ENCODE measurements around the gene PCDHAC2. TPM values are rescaled to one million over a fixed set of nuclear protein-coding genes. Genes with fewer than 3 reads are reported as not detected.

The PCDHAC2 gene
- total and polyA plus RNA-seq, 9 of the 15 experiments (the other 6 are each of a cell fraction or from before 2014, with no cell fraction given) = 0.03 TPM; not detected in 8

- H2AFZ ChIP-seq (ENCODE audit: low read depth, low read length) = no peak overlapping the region
- CTCF ChIA-PET (ENCODE audit: low intra/inter-chr PET ratio) = no interaction called here
- FAIRE-seq = no peak
- in situ Hi-C loops (cut with MboI) = no loop called here
- no peak for ATAC-seq
- no peaks in the 10 kb centered on the region for H3K4me1 ChIP-seq (replicated peaks in 1 of 2; ENCODE audit: control insufficient read depth in 2 of 2, insufficient read depth in 2 of 2, low read length in 2 of 2)
- H3K9ac ChIP-seq (ENCODE audit: insufficient read depth in 1 of 2, low read depth in 2 of 2, low read length in 2 of 2) = no peak overlapping the region
- H3K79me2 ChIP-seq (ENCODE audit: control insufficient read depth, insufficient read depth, low read length) = no peaks in the 10 kb centered on the region
- WGBS (ENCODE audit: insufficient coverage, low coverage, missing lambda C conversion rate) = 0% methylated on average over 7 of the region's 7 CpGs
- no peaks in the 10 kb centered on the region for H3K9me1 ChIP-seq (ENCODE audit: control insufficient read depth, insufficient read depth, low read length)
- intact Hi-C loops (cut with micrococcal nuclease) = no loop called here
- no peak overlapping the region for H3K4me3 ChIP-seq
- DNase-seq (ENCODE audit: extremely low read depth in 1 of 4, low spot score in 3 of 4) = no peak
- H3K36me3 ChIP-seq (ENCODE audit: control insufficient read depth, insufficient read depth, low read length) = no peaks in the 10 kb centered on the region
- no peaks in the 10 kb centered on the region for H3K27me3 ChIP-seq (ENCODE audit: control insufficient read depth in 2 of 2, insufficient read depth in 2 of 2, low read length in 2 of 2)
- no peaks in the 10 kb centered on the region for H3K9me3 ChIP-seq (replicated peaks; ENCODE audit: control insufficient read depth, insufficient read depth, low read depth, low read length)
- POLR2A ChIA-PET = no interaction called here
- H3K27ac ChIP-seq (ENCODE audit: extremely low read depth, low read depth, low read length) = no peak overlapping the region
- no peak overlapping the region for H3K4me2 ChIP-seq (ENCODE audit: insufficient read depth, low read length)
- no TSS peak for BruUV-seq (replicated peaks)
- H4K20me1 ChIP-seq (replicated peaks; ENCODE audit: control insufficient read depth, insufficient read depth, low read length) = no peaks in the 10 kb centered on the region
- TF ChIP-seq ZNF146 (CRISPR knock-in tag; IDR thresholded peaks at IDR 0.05; ENCODE audit: unreplicated experiment) = no peak
- TF ChIP-seq CBX5 (IDR thresholded peaks at IDR 0.05; ENCODE audit: borderline replicate concordance, low read depth) = no peak
- no peak for TF ChIP-seq MAFF (IDR thresholded peaks at IDR 0.05; ENCODE audit: low read length)
- TF ChIP-seq, protein P1, sequence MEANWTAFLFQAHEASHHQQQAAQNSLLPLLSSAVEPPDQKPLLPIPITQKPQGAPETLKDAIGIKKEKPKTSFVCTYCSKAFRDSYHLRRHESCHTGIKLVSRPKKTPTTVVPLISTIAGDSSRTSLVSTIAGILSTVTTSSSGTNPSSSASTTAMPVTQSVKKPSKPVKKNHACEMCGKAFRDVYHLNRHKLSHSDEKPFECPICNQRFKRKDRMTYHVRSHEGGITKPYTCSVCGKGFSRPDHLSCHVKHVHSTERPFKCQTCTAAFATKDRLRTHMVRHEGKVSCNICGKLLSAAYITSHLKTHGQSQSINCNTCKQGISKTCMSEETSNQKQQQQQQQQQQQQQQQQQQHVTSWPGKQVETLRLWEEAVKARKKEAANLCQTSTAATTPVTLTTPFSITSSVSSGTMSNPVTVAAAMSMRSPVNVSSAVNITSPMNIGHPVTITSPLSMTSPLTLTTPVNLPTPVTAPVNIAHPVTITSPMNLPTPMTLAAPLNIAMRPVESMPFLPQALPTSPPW (CRISPR knock-in tag; IDR thresholded peaks at IDR 0.05) = no peak
- TF ChIP-seq FOXA1 (IDR thresholded peaks at IDR 0.05; ENCODE audit: borderline replicate concordance) = no peak
- no peak for TF ChIP-seq DPF2 (IDR thresholded peaks at IDR 0.05)
- TF ChIP-seq KDM2B (CRISPR knock-in tag; IDR thresholded peaks at IDR 0.05) = no peak
- TF ChIP-seq GTF2B (IDR thresholded peaks at IDR 0.05; ENCODE audit: extremely low read depth, insufficient read length) = no peak
- TF ChIP-seq ATF7 (IDR thresholded peaks at IDR 0.05) = no peak
- TF ChIP-seq, protein P2, sequence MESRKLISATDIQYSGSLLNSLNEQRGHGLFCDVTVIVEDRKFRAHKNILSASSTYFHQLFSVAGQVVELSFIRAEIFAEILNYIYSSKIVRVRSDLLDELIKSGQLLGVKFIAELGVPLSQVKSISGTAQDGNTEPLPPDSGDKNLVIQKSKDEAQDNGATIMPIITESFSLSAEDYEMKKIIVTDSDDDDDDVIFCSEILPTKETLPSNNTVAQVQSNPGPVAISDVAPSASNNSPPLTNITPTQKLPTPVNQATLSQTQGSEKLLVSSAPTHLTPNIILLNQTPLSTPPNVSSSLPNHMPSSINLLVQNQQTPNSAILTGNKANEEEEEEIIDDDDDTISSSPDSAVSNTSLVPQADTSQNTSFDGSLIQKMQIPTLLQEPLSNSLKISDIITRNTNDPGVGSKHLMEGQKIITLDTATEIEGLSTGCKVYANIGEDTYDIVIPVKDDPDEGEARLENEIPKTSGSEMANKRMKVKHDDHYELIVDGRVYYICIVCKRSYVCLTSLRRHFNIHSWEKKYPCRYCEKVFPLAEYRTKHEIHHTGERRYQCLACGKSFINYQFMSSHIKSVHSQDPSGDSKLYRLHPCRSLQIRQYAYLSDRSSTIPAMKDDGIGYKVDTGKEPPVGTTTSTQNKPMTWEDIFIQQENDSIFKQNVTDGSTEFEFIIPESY (CRISPR knock-in tag; IDR thresholded peaks at IDR 0.05) = no peak
- no peak for TF ChIP-seq ZNF41 (CRISPR knock-in tag; conservative IDR thresholded peaks at IDR 0.05)
- TF ChIP-seq TCF3 (CRISPR knock-in tag; IDR thresholded peaks at IDR 0.05) = no peak
- no peak for TF ChIP-seq ZNF217 (CRISPR knock-in tag; IDR thresholded peaks at IDR 0.05)
- TF ChIP-seq ZNF23 (CRISPR knock-in tag; IDR thresholded peaks at IDR 0.05) = no peak
- no peak for TF ChIP-seq THRB (CRISPR knock-in tag; conservative IDR thresholded peaks at IDR 0.05)
- TF ChIP-seq HNRNPL (IDR thresholded peaks at IDR 0.05; ENCODE audit: low read depth, low read length) = no peak
- TF ChIP-seq ZNF586 (CRISPR knock-in tag; conservative IDR thresholded peaks at IDR 0.05) = no peak
These were observed 23.2 kb downstream of the PCDHAC2 start for GRCh38 chr5:140989254-140990020.

All from K562 (cell line).